ENCODE results near the gene PSMD13. TPM values are rescaled to one million over a fixed set of nuclear protein-coding genes. Genes with fewer than 3 reads are reported as not detected.

PSMD13 gene
- total RNA-seq, 1 donor from 2014 or later: 71.9 TPM

- Histone ChIP-seq H3K27me3 (peaks cover 19% of the 10 kb centered on the region), H3K4me3 (no peak overlapping the region), H3K36me3 (no peaks in the 10 kb centered on the region), H3K9me3 (no peaks in the 10 kb centered on the region), H3K4me1 (peaks cover 17% of the 10 kb centered on the region), H3K27ac (no peak overlapping the region)
- DNase-seq (ENCODE audit: extremely low spot score in 2 of 2): no peak
- intact Hi-C loops (cut with DNase I): no loop called here
- TF ChIP-seq, protein P1, sequence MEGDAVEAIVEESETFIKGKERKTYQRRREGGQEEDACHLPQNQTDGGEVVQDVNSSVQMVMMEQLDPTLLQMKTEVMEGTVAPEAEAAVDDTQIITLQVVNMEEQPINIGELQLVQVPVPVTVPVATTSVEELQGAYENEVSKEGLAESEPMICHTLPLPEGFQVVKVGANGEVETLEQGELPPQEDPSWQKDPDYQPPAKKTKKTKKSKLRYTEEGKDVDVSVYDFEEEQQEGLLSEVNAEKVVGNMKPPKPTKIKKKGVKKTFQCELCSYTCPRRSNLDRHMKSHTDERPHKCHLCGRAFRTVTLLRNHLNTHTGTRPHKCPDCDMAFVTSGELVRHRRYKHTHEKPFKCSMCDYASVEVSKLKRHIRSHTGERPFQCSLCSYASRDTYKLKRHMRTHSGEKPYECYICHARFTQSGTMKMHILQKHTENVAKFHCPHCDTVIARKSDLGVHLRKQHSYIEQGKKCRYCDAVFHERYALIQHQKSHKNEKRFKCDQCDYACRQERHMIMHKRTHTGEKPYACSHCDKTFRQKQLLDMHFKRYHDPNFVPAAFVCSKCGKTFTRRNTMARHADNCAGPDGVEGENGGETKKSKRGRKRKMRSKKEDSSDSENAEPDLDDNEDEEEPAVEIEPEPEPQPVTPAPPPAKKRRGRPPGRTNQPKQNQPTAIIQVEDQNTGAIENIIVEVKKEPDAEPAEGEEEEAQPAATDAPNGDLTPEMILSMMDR (IDR thresholded peaks at IDR 0.05): no peak
- TF ChIP-seq POLR2A (IDR thresholded peaks at IDR 0.05): no peak
- TF ChIP-seq POLR2AphosphoS5 (IDR thresholded peaks at IDR 0.05; ENCODE audit: insufficient read depth in 1 of 2, low read depth in 1 of 2): no peak
Measured at GRCh38 chr11:276219-276618, 39.4 kb downstream of the PSMD13 start.

GRCh38 chr11:278001-278951, 41.5 kb downstream of the PSMD13 start, which contains the start of gene NLRP6:
Gene NLRP6 (plus strand): TSS chr11:278407. CDS start chr11:278570, 163 bp downstream.
- Histone ChIP-seq H3K9me3 (no peaks in the 10 kb centered on the region), H3K4me1 (peaks cover 21% of the 10 kb centered on the region), H3K4me3 (peak within 1 kb of the TSS; percentile 6 to 37), H3K36me3 (no peaks in the 10 kb centered on the region), H3K27me3 (peaks cover 29% of the 10 kb centered on the region), H3K27ac (no peak within 1 kb of the TSS)
- intact Hi-C loops (cut with DNase I): no loop called here
- peak in 1 of 2 donors; percentile 67 for DNase-seq (ENCODE audit: extremely low spot score in 2 of 2)
- TF ChIP-seq POLR2AphosphoS5 (IDR thresholded peaks at IDR 0.05; ENCODE audit: insufficient read depth in 1 of 2, low read depth in 1 of 2) (no peak), POLR2A (IDR thresholded peaks at IDR 0.05) (no peak)
- TF ChIP-seq, protein P1 (IDR thresholded peaks at IDR 0.05): no peak

- DNase-seq (ENCODE audit: extremely low spot score in 2 of 2): no peak
- TF ChIP-seq POLR2AphosphoS5 (IDR thresholded peaks at IDR 0.05; ENCODE audit: insufficient read depth in 1 of 2, low read depth in 1 of 2) (no peak), POLR2A (IDR thresholded peaks at IDR 0.05) (no peak)
- TF ChIP-seq, protein P1 (IDR thresholded peaks at IDR 0.05): no peak
- peaks cover 21% of the 10 kb centered on the region for H3K4me1 ChIP-seq
- peak overlapping the region; percentile 6 to 37 for H3K4me3 ChIP-seq
- no peaks in the 10 kb centered on the region for H3K9me3 ChIP-seq
- no peak overlapping the region for H3K27ac ChIP-seq
- intact Hi-C loops (cut with DNase I): no loop called here
- H3K27me3 ChIP-seq: peaks cover 29% of the 10 kb centered on the region
- no peaks in the 10 kb centered on the region for H3K36me3 ChIP-seq
Measured at GRCh38 chr11:279040-279965, 42.5 kb downstream of the PSMD13 start.

- H3K4me3 ChIP-seq: peak overlapping the region; percentile 6 to 37
Measured at GRCh38 chr11:279966-280705, 43.4 kb downstream of the PSMD13 start.

More at GRCh38 chr11:279966-280705, 43.4 kb downstream of the PSMD13 start:
- peaks cover 21% of the 10 kb centered on the region for H3K4me1 ChIP-seq
- H3K27ac ChIP-seq: no peak overlapping the region
- intact Hi-C loops (cut with DNase I): no loop called here
- H3K9me3 ChIP-seq: no peaks in the 10 kb centered on the region
- no peak for TF ChIP-seq POLR2AphosphoS5 (IDR thresholded peaks at IDR 0.05; ENCODE audit: insufficient read depth in 1 of 2, low read depth in 1 of 2)
- no peak for TF ChIP-seq POLR2A (IDR thresholded peaks at IDR 0.05)
- TF ChIP-seq, protein P1 (IDR thresholded peaks at IDR 0.05): no peak
- no peaks in the 10 kb centered on the region for H3K36me3 ChIP-seq
- no peak for DNase-seq (ENCODE audit: extremely low spot score in 2 of 2)
- peaks cover 29% of the 10 kb centered on the region for H3K27me3 ChIP-seq

All from vagina (tissue), 2 donors.